K562 treated with DMSO at 1 percent for 48 hours (cell line): ENCODE data around the gene TCF25. TPM values are rescaled to one million over a fixed set of nuclear protein-coding genes. Genes with fewer than 3 reads are reported as not detected.

Experiments used
- total RNA-seq: library from RNA; unstranded; fragments of 300-600 nt; gene quantifications from 2 replicates; pipeline ENCODE4 v1.2.3, GENCODE V29; 2022; ENCODE audit warnings: low replicate concordance; ENCODE audit errors: extremely low read depth

TCF25 gene
- not detected in 2 replicates for total RNA-seq

GRCh38 chr16:89873109-89873971 lies at the start of gene TCF25:
TSS of gene TCF25 (plus strand) at chr16:89873592. CDS start at chr16:89873668, 76 bp downstream.

GRCh38 chr16:89828199-89828869 lies 45.1 kb upstream of the TCF25 start, which contains the start of gene SPIRE2:
TSS of gene SPIRE2 (plus strand) at chr16:89828475. CDS start at chr16:89828551, 76 bp downstream.

GRCh38 chr16:89918453-89919347 lies 45.3 kb downstream of the TCF25 start, which contains the start of gene MC1R:
TSS of gene MC1R (plus strand) at chr16:89918862. CDS start at chr16:89919259, 397 bp downstream.

GRCh38 chr16:89922884-89923639 lies 49.7 kb downstream of the TCF25 start, which contains the start of gene TUBB3:
TSS of gene TUBB3 (plus strand) at chr16:89923342. CDS start at chr16:89923402, 60 bp downstream.

Other genes starting within 250 kb of the TCF25 start
- gene CHMP1A, start 215.9 kb upstream of the TCF25 start, total RNA-seq: not detected in 2 replicates
- not detected in 2 replicates for gene SPATA33, start 215.8 kb upstream of the TCF25 start, total RNA-seq
- gene CDK10, start 186.9 kb upstream of the TCF25 start, total RNA-seq: not detected in 2 replicates
- not detected in 2 replicates for gene SPATA2L, start 171.9 kb upstream of the TCF25 start, total RNA-seq
- gene VPS9D1, start 152.7 kb upstream of the TCF25 start, total RNA-seq: not detected in 2 replicates
- gene ZNF276, start 152.1 kb upstream of the TCF25 start, total RNA-seq: not detected in 2 replicates
- not detected in 2 replicates for gene FANCA, start 56.9 kb upstream of the TCF25 start, total RNA-seq
- gene SPIRE2, start 45.1 kb upstream of the TCF25 start, total RNA-seq: not detected in 2 replicates
- not detected in 2 replicates for gene MC1R, start 45.3 kb downstream of the TCF25 start, total RNA-seq
- not detected in 2 replicates for gene TUBB3, start 49.8 kb downstream of the TCF25 start, total RNA-seq
- gene DEF8, start 75.2 kb downstream of the TCF25 start, total RNA-seq: 715 TPM in 1 of 2 replicates, not detected in the other
- gene DBNDD1, start 145.9 kb downstream of the TCF25 start, total RNA-seq: not detected in 2 replicates
- not detected in 2 replicates for gene PRDM7, start 203.7 kb downstream of the TCF25 start, total RNA-seq